Dermis blood vessel endothelial cell (primary cell): ENCODE measurements around the gene LDLRAD1. TPM values are rescaled to one million over a fixed set of nuclear protein-coding genes. Genes with fewer than 3 reads are reported as not detected.

Source experiments
- total RNA-seq: library from RNA; depleted of rRNA; stranded (reverse); fragments of >200 nt; gene quantifications from 2 replicates; pipeline ENCODE4 v1.2.3, GENCODE V29; 2014

The LDLRAD1 gene
- total RNA-seq, 1 donor from 2014 or later: not detected

Other genes starting within 250 kb of the LDLRAD1 start
- gene NDC1, start 179.9 kb downstream of the LDLRAD1 start, total RNA-seq: 15.0 and 36.8 TPM in 2 replicates
- 13.4 and 14.9 TPM in 2 replicates for gene YIPF1, start 128.4 kb downstream of the LDLRAD1 start, total RNA-seq
- gene DIO1, start 124.0 kb downstream of the LDLRAD1 start, total RNA-seq: not detected in 2 replicates
- gene IFT25, start 72.5 kb downstream of the LDLRAD1 start, total RNA-seq: 12.6 and 20.8 TPM in 2 replicates
- 23.6 and 28.2 TPM in 2 replicates for gene LRRC42, start 71.8 kb downstream of the LDLRAD1 start, total RNA-seq
- 290 and 375 TPM in 2 replicates for gene TMEM59, start 35.0 kb upstream of the LDLRAD1 start, total RNA-seq
- gene TCEANC2, start 35.4 kb upstream of the LDLRAD1 start, total RNA-seq: 3.7 and 3.8 TPM in 2 replicates
- 0.09 and 0.17 TPM in 2 replicates for gene CDCP2, start 134.8 kb upstream of the LDLRAD1 start, total RNA-seq
- 4.8 and 5.8 TPM in 2 replicates for gene CYB5RL, start 181.8 kb upstream of the LDLRAD1 start, total RNA-seq
- 47.5 and 61.2 TPM in 2 replicates for gene MRPL37, start 182.0 kb upstream of the LDLRAD1 start, total RNA-seq